ENCODE results near the gene CSGALNACT2.
"Not testable (repeated sequence)": the region's sequence is repeated elsewhere in the genome, so short reads cannot be mapped to it uniquely, and the experiment has no call there.

Gene CSGALNACT2
- total RNA-seq: 49.2 to 76.0 reads per million in 2 experiments

GRCh38 chr10:43138021-43138756, at the start of gene CSGALNACT2:
TSS of gene CSGALNACT2 (plus strand) at chr10:43138445. CDS start at chr10:43155150, 16,705 bp downstream.
- DNase-seq (ENCODE audit: low read depth): peak; percentile 78

GRCh38 chr10:43089519-43089918, 48.7 kb upstream of the CSGALNACT2 start:
- no peak for DNase-seq (ENCODE audit: low read depth)

- no peak for DNase-seq (ENCODE audit: low read depth)
Measured at GRCh38 chr10:43090188-43090587, 48.1 kb upstream of the CSGALNACT2 start.

GRCh38 chr10:43090664-43091063, 47.6 kb upstream of the CSGALNACT2 start:
- no peak for DNase-seq (ENCODE audit: low read depth)

GRCh38 chr10:43091846-43092245, 46.4 kb upstream of the CSGALNACT2 start:
- DNase-seq (ENCODE audit: low read depth): no peak

- no peak for DNase-seq (ENCODE audit: low read depth)
Measured at GRCh38 chr10:43093423-43094076, 44.7 kb upstream of the CSGALNACT2 start.

GRCh38 chr10:43094085-43094484, 44.2 kb upstream of the CSGALNACT2 start:
- no peak for DNase-seq (ENCODE audit: low read depth)

- DNase-seq (ENCODE audit: low read depth): not testable (repeated sequence)
Measured at GRCh38 chr10:43099339-43099738, 38.9 kb upstream of the CSGALNACT2 start.

GRCh38 chr10:43099928-43100327, 38.3 kb upstream of the CSGALNACT2 start:
- DNase-seq (ENCODE audit: low read depth): no peak

GRCh38 chr10:43100366-43100765, 37.9 kb upstream of the CSGALNACT2 start:
- no peak for DNase-seq (ENCODE audit: low read depth)

- no peak for DNase-seq (ENCODE audit: low read depth)
Measured at GRCh38 chr10:43102063-43102828, 36.0 kb upstream of the CSGALNACT2 start.

GRCh38 chr10:43105102-43105955, 32.9 kb upstream of the CSGALNACT2 start:
- DNase-seq (ENCODE audit: low read depth): peak; percentile 55

GRCh38 chr10:43105956-43106229, 32.4 kb upstream of the CSGALNACT2 start:
- DNase-seq (ENCODE audit: low read depth): no peak

GRCh38 chr10:43106256-43107091, 31.8 kb upstream of the CSGALNACT2 start:
- no peak for DNase-seq (ENCODE audit: low read depth)

- no peak for DNase-seq (ENCODE audit: low read depth)
Measured at GRCh38 chr10:43108951-43109350, 29.3 kb upstream of the CSGALNACT2 start.

GRCh38 chr10:43109671-43110249, 28.5 kb upstream of the CSGALNACT2 start:
- no peak for DNase-seq (ENCODE audit: low read depth)

GRCh38 chr10:43110338-43111071, 27.7 kb upstream of the CSGALNACT2 start:
- no peak for DNase-seq (ENCODE audit: low read depth)

- no peak for DNase-seq (ENCODE audit: low read depth)
Measured at GRCh38 chr10:43111101-43111500, 27.1 kb upstream of the CSGALNACT2 start.

GRCh38 chr10:43111921-43112607, 26.2 kb upstream of the CSGALNACT2 start:
- no peak for DNase-seq (ENCODE audit: low read depth)

Measured in T follicular helper cell (primary cell).